Cardiac septum (tissue), 1 donor: ENCODE data around the gene ADAMTS17. TPM values are rescaled to one million over a fixed set of nuclear protein-coding genes. Genes with fewer than 3 reads are reported as not detected.
"Not testable (repeated sequence)": the region's sequence is repeated elsewhere in the genome, so short reads cannot be mapped to it uniquely, and the experiment has no call there.

Source experiments
- DNase-seq: peaks from one replicate; pipeline ENCODE4 v3.0.0-alpha.2; 2020; ENCODE audit warnings: low spot score
- intact Hi-C: fragments of 100-400 bp; cut with DNase I; formaldehyde crosslinking; loops from one replicate; pipeline ENCODE4 v1.14.0; 2022
- total RNA-seq: library from RNA; stranded (reverse); fragmentation: NEBNext Ultra II Directional; extraction: Animal tissue kit (Norgen Biotek cat#: 25700); gene quantifications from one replicate; pipeline ENCODE4 v1.2.1, GENCODE V29; 2021
- donor health status: DM: no; HTN: no; CAD: no.

Gene ADAMTS17
- total RNA-seq, 1 donor from 2014 or later: 0.67 TPM

- intact Hi-C loops: loop anchor here (2.0 to 5.0 kb wide), 2 partner anchors 204 to 412 kb away; partner anchors contain the start of gene ADAMTS17
- peak; percentile 92 for DNase-seq
These were observed 413.3 kb downstream of the ADAMTS17 start for GRCh38 chr15:99928429-99928981.

GRCh38 chr15:99926532-99926931, 415.2 kb downstream of the ADAMTS17 start:
- intact Hi-C loops: loop anchor here (5.0 kb wide), 1 partner anchor 206 kb away; no protein-coding TSS in a partner anchor
- not testable (repeated sequence) for DNase-seq

- intact Hi-C loops: loop anchor here (5.0 kb wide), 1 partner anchor 206 kb away; no protein-coding TSS in a partner anchor
- peak; percentile 81 for DNase-seq
These were observed 415.9 kb downstream of the ADAMTS17 start for GRCh38 chr15:99925661-99926461.

- intact Hi-C loops: no loop called here
- DNase-seq: no peak
These were observed 418.1 kb downstream of the ADAMTS17 start for GRCh38 chr15:99923711-99924110.

Other genes starting within 250 kb of the ADAMTS17 start
- gene CERS3, start 187.0 kb upstream of the ADAMTS17 start, total RNA-seq: 0.24 TPM